22Rv1 (cell line): ENCODE data around the gene GABBR1.

ENCODE experiments used
- CTCF ChIP-seq: fragments of 450-650 bp; IDR thresholded peaks from 2 replicates; pipeline ENCODE4 v1.5.1; 2017; ENCODE audit warnings: mild to moderate bottlenecking
- ZFX ChIP-seq: fragments of 450-650 bp; IDR thresholded peaks from 2 replicates; pipeline ENCODE4 v1.6.1; 2017; ENCODE audit warnings: antibody characterized with exemption, borderline replicate concordance

GRCh38 chr6:29557320-29557719 lies 75.7 kb downstream of the GABBR1 start:
- TF ChIP-seq CTCF: no peak
- TF ChIP-seq ZFX: no peak
